ENCODE data around the gene EQTN.

DNA sequence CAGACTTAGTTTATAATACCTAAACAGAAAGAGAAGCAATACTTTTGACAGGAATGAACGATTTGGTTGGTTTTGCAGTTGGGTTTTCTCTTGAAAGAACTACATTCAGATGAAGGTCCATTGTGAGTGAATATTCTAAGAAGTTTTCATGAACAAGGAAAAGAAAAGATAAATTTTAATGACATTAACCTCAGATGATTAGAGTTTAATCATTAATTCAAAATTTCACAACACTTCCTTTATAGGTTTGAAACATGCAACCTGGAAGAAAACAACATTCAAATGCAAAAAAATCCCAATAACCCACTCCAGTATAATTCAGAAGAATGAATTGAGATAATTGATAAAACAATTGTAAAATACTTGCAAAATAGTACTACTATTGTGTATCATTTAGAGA lies 23.8 kb downstream of the EQTN start:
- TF ChIP-seq, protein P1, sequence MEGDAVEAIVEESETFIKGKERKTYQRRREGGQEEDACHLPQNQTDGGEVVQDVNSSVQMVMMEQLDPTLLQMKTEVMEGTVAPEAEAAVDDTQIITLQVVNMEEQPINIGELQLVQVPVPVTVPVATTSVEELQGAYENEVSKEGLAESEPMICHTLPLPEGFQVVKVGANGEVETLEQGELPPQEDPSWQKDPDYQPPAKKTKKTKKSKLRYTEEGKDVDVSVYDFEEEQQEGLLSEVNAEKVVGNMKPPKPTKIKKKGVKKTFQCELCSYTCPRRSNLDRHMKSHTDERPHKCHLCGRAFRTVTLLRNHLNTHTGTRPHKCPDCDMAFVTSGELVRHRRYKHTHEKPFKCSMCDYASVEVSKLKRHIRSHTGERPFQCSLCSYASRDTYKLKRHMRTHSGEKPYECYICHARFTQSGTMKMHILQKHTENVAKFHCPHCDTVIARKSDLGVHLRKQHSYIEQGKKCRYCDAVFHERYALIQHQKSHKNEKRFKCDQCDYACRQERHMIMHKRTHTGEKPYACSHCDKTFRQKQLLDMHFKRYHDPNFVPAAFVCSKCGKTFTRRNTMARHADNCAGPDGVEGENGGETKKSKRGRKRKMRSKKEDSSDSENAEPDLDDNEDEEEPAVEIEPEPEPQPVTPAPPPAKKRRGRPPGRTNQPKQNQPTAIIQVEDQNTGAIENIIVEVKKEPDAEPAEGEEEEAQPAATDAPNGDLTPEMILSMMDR (IDR thresholded peaks at IDR 0.05; ENCODE audit: low read length) = no peak
- TF ChIP-seq EZH2 (optimal IDR thresholded peaks at IDR 0.05; ENCODE audit: low read depth, low read length) = no peak

All from MM.1S (cell line).